ENCODE measurements around the gene KCNQ2.

Gene KCNQ2

DNA sequence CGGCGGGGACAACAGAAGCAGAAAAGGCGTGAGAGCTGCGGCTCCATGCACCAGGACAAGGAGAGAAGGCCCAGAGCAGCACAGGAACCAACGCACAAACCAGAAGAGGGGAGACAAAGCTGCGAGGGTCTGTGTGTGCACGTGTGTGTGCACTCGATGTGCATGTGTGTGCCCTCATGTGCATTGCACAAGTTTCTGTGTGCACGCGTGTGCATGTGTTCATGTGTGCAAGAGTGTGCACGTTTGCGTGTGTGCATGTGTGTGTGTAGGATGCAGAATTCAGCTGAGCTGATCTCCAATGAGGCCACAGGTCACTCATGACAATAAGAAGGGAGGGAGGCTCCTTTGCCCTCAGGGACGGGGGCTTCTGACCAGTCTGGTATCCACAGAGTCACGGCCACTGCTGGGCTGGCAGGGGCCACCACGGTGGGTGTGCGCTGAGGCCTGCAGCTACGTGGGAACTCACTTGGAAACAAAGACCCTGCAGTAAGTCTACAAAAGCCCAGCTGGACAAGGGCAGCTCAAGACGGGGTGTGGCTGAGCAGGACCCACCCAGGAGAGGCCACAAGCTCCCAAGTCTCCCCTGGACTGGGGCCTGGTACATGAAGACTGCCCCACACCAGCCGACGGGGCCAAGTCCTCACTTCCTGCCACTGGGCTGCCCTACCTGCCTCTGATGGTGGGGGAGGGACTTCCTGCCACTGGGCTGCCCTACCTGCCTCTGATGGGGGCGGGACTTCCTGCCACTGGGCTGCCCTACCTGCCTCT, 63.2 kb downstream of the KCNQ2 start (continued):
- no peak for TF ChIP-seq ZNF70 (CRISPR knock-in tag; IDR thresholded peaks at IDR 0.05)
- no peak for TF ChIP-seq TOX (CRISPR knock-in tag; IDR thresholded peaks at IDR 0.05; ENCODE audit: borderline replicate concordance)
- no peak for TF ChIP-seq ZFP30 (CRISPR knock-in tag; IDR thresholded peaks at IDR 0.05)
- no peak for TF ChIP-seq GLIS3 (CRISPR knock-in tag; IDR thresholded peaks at IDR 0.05)
- TF ChIP-seq ESRRG (CRISPR knock-in tag; IDR thresholded peaks at IDR 0.05): no peak
- TF ChIP-seq ZFP3 (CRISPR knock-in tag; IDR thresholded peaks at IDR 0.05): no peak
- no peak for TF ChIP-seq ZNF565 (CRISPR knock-in tag; conservative IDR thresholded peaks at IDR 0.05; ENCODE audit: low read depth)
- TF ChIP-seq, protein P1, sequence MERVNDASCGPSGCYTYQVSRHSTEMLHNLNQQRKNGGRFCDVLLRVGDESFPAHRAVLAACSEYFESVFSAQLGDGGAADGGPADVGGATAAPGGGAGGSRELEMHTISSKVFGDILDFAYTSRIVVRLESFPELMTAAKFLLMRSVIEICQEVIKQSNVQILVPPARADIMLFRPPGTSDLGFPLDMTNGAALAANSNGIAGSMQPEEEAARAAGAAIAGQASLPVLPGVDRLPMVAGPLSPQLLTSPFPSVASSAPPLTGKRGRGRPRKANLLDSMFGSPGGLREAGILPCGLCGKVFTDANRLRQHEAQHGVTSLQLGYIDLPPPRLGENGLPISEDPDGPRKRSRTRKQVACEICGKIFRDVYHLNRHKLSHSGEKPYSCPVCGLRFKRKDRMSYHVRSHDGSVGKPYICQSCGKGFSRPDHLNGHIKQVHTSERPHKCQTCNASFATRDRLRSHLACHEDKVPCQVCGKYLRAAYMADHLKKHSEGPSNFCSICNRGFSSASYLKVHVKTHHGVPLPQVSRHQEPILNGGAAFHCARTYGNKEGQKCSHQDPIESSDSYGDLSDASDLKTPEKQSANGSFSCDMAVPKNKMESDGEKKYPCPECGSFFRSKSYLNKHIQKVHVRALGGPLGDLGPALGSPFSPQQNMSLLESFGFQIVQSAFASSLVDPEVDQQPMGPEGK (CRISPR knock-in tag; IDR thresholded peaks at IDR 0.05; ENCODE audit: borderline replicate concordance): no peak
- TF ChIP-seq RARB (CRISPR knock-in tag; IDR thresholded peaks at IDR 0.05): no peak
- no peak for TF ChIP-seq PPARA (CRISPR knock-in tag; IDR thresholded peaks at IDR 0.05; ENCODE audit: borderline replicate concordance)
- TF ChIP-seq CSDC2 (CRISPR knock-in tag; IDR thresholded peaks at IDR 0.05): no peak

DNA sequence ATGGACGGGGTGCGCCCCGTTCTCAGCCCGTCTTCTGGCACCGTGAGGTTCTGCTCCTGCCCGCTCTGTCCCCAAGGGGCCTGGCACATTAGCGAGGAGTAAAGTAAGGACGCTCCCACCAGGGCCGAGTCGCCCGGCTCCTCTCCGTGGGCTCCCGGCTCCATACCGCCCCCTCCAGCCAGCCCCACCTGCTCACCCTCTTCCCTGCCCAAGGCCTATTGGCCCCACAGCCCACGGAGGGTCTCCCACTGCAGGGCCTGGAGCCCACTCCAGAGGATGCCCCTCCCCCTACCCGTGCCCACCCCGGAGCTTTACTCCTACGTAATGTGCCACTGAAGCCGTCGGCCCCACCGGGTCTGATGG, 63.8 kb downstream of the KCNQ2 start:
- TF ChIP-seq GLIS3 (CRISPR knock-in tag; IDR thresholded peaks at IDR 0.05) (no peak), PPARA (CRISPR knock-in tag; IDR thresholded peaks at IDR 0.05; ENCODE audit: borderline replicate concordance) (no peak), ARNTL (CRISPR knock-in tag; IDR thresholded peaks at IDR 0.05; ENCODE audit: borderline replicate concordance, low read depth) (no peak)
- ATAC-seq: no peak

DNA sequence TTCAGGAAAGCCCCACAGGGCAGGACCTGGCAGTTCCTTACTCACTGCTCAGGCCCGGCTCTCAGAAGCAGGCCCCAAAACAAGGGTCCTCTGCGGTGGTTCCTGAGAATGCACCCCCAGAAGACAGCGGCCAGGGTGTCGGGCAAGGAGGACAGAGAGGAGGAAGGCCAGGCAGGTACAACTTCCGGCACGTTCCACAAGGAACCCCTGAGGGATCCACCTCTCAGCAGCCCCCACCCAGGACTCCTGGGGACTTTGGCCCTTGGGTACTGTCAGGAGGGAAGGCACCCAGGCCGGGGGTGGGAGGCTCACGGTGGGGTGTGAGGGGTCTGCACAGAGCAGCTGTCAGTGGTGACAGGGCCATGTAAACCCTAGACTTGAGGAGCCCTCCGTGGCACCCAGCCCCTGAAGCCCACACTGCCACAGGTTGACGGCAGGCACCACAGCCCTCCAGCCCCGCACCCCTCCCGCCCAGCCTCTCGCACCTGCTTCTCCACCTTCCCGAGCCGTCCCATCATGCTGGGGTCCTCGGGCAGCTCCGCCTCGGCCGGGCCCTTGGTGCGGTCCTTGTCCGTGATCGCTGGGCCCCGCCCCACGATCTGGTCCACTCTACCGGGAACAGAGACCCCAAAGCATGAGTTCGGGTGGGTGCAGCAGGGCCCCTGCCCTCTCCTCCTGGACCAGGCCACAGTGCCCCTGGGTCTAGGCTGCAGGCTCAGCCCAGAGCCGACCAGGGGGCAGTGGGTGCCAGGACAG, 64.3 kb downstream of the KCNQ2 start:
- ATAC-seq: no peak
- TF ChIP-seq ZC3H10 (CRISPR knock-in tag; IDR thresholded peaks at IDR 0.05) (no peak), OSR1 (CRISPR knock-in tag; IDR thresholded peaks at IDR 0.05) (no peak), TCF4 (CRISPR knock-in tag; IDR thresholded peaks at IDR 0.05; ENCODE audit: borderline replicate concordance) (no peak), ZNF565 (CRISPR knock-in tag; conservative IDR thresholded peaks at IDR 0.05; ENCODE audit: low read depth) (no peak), RARB (CRISPR knock-in tag; IDR thresholded peaks at IDR 0.05) (no peak), ESRRG (CRISPR knock-in tag; IDR thresholded peaks at IDR 0.05) (no peak), PPARA (CRISPR knock-in tag; IDR thresholded peaks at IDR 0.05; ENCODE audit: borderline replicate concordance) (no peak)

DNA sequence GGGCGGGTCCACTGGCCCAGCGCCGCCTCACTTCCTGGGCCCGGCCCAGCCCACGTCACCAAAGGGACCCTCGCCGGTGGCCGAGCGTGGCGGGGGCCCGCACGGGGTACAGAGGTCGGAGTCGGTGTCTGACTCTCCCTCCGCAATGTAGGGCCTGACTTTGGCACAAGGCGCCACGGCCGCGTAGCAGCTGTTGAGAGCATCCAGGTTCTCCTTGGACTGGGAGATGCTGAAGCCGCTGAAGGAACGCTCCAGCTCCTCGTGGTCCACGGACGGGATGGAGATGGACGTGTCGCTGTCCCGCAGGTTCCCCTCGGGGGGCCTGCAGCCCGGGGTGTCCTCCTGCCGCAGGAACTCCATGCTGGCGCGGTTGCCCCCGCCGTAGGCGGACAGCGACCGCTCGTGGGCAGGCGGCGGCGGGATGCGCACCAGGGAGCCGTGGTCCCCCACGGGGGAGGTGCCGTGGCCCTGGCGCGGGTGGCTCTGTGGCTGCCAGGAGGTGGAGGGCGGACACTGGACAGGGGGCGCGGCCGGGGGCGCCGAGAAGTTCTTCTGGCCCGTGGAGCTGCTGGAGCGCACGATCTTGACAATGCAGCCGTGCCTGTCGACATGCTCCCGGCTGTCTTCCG, 65.7 kb downstream of the KCNQ2 start:
- no peak for ATAC-seq
- TF ChIP-seq, protein P2, sequence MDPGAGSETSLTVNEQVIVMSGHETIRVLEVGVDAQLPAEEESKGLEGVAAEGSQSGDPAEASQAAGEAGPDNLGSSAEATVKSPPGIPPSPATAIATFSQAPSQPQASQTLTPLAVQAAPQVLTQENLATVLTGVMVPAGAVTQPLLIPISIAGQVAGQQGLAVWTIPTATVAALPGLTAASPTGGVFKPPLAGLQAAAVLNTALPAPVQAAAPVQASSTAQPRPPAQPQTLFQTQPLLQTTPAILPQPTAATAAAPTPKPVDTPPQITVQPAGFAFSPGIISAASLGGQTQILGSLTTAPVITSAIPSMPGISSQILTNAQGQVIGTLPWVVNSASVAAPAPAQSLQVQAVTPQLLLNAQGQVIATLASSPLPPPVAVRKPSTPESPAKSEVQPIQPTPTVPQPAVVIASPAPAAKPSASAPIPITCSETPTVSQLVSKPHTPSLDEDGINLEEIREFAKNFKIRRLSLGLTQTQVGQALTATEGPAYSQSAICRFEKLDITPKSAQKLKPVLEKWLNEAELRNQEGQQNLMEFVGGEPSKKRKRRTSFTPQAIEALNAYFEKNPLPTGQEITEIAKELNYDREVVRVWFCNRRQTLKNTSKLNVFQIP (CRISPR knock-in tag; IDR thresholded peaks at IDR 0.05; ENCODE audit: borderline replicate concordance, low read depth): no peak

DNA sequence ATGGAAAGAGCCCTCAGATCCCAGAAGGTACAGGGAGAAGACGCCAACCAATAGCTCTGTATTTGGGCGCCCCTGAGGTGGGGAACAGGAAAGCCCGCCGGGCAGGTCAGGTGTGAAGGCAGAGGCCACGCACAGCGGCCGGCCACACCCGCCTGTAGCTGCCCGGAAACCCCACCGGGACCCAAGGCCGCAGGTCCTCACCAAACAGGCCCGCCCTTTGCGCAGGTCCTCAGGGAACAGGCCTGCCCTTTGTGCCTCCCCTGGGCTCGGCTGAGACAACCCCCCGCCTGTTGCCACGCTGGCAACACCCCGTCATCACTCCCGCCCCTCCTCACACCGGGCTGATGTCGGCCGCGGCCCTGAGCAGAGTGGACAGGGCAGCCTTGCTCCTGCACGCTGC, 66.4 kb downstream of the KCNQ2 start:
- no peak for ATAC-seq
- TF ChIP-seq ZC3H10 (CRISPR knock-in tag; IDR thresholded peaks at IDR 0.05) (no peak), ZFP3 (CRISPR knock-in tag; IDR thresholded peaks at IDR 0.05) (no peak), GLIS3 (CRISPR knock-in tag; IDR thresholded peaks at IDR 0.05) (no peak), ISL1 (CRISPR knock-in tag; IDR thresholded peaks at IDR 0.05) (no peak), SNAI2 (CRISPR knock-in tag; IDR thresholded peaks at IDR 0.05) (no peak), ZNF70 (CRISPR knock-in tag; IDR thresholded peaks at IDR 0.05) (no peak), PPARA (CRISPR knock-in tag; IDR thresholded peaks at IDR 0.05; ENCODE audit: borderline replicate concordance) (no peak), ZNF565 (CRISPR knock-in tag; conservative IDR thresholded peaks at IDR 0.05; ENCODE audit: low read depth) (no peak), TCF4 (CRISPR knock-in tag; IDR thresholded peaks at IDR 0.05; ENCODE audit: borderline replicate concordance) (no peak), TOX (CRISPR knock-in tag; IDR thresholded peaks at IDR 0.05; ENCODE audit: borderline replicate concordance) (no peak), ESRRG (CRISPR knock-in tag; IDR thresholded peaks at IDR 0.05) (no peak), OSR1 (CRISPR knock-in tag; IDR thresholded peaks at IDR 0.05) (no peak)
- TF ChIP-seq, protein P3, sequence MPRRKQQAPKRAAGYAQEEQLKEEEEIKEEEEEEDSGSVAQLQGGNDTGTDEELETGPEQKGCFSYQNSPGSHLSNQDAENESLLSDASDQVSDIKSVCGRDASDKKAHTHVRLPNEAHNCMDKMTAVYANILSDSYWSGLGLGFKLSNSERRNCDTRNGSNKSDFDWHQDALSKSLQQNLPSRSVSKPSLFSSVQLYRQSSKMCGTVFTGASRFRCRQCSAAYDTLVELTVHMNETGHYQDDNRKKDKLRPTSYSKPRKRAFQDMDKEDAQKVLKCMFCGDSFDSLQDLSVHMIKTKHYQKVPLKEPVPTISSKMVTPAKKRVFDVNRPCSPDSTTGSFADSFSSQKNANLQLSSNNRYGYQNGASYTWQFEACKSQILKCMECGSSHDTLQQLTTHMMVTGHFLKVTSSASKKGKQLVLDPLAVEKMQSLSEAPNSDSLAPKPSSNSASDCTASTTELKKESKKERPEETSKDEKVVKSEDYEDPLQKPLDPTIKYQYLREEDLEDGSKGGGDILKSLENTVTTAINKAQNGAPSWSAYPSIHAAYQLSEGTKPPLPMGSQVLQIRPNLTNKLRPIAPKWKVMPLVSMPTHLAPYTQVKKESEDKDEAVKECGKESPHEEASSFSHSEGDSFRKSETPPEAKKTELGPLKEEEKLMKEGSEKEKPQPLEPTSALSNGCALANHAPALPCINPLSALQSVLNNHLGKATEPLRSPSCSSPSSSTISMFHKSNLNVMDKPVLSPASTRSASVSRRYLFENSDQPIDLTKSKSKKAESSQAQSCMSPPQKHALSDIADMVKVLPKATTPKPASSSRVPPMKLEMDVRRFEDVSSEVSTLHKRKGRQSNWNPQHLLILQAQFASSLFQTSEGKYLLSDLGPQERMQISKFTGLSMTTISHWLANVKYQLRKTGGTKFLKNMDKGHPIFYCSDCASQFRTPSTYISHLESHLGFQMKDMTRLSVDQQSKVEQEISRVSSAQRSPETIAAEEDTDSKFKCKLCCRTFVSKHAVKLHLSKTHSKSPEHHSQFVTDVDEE (CRISPR knock-in tag; IDR thresholded peaks at IDR 0.05): no peak
- TF ChIP-seq, protein P4, sequence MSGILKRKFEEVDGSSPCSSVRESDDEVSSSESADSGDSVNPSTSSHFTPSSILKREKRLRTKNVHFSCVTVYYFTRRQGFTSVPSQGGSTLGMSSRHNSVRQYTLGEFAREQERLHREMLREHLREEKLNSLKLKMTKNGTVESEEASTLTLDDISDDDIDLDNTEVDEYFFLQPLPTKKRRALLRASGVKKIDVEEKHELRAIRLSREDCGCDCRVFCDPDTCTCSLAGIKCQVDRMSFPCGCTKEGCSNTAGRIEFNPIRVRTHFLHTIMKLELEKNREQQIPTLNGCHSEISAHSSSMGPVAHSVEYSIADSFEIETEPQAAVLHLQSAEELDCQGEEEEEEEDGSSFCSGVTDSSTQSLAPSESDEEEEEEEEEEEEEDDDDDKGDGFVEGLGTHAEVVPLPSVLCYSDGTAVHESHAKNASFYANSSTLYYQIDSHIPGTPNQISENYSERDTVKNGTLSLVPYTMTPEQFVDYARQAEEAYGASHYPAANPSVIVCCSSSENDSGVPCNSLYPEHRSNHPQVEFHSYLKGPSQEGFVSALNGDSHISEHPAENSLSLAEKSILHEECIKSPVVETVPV (CRISPR knock-in tag; IDR thresholded peaks at IDR 0.05): no peak
- TF ChIP-seq, protein P5, sequence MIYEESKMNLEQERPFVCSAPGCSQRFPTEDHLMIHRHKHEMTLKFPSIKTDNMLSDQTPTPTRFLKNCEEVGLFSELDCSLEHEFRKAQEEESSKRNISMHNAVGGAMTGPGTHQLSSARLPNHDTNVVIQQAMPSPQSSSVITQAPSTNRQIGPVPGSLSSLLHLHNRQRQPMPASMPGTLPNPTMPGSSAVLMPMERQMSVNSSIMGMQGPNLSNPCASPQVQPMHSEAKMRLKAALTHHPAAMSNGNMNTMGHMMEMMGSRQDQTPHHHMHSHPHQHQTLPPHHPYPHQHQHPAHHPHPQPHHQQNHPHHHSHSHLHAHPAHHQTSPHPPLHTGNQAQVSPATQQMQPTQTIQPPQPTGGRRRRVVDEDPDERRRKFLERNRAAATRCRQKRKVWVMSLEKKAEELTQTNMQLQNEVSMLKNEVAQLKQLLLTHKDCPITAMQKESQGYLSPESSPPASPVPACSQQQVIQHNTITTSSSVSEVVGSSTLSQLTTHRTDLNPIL (CRISPR knock-in tag; IDR thresholded peaks at IDR 0.05; ENCODE audit: low read depth): no peak

All from SK-N-SH treated with all-trans-retinoic acid at 6 μM for 48 hours (cell line).